A549 (cell line): ENCODE data around the gene CD180.

ENCODE experiments used
- RARB ChIP-seq: fragments of 250-450 bp; sonication (Bioruptor Pico); IDR thresholded peaks from 2 replicates; pipeline ENCODE4 v1.8.0; 2021; ENCODE audit warnings: mild to moderate bottlenecking, moderate library complexity
- TP53 ChIP-seq: fragments of 250-450 bp; sonication (Bioruptor Pico); IDR thresholded peaks from 2 replicates; pipeline ENCODE4 v1.5.0; 2021; ENCODE audit warnings: mild to moderate bottlenecking, moderate library complexity
- TF ChIP-seq, protein P1 (sequence below): fragments of >200 bp; sonication (Bioruptor Twin); formaldehyde crosslinking; IDR thresholded peaks from 3 replicates; pipeline ENCODE4 v1.5.1; 2016

DNA sequence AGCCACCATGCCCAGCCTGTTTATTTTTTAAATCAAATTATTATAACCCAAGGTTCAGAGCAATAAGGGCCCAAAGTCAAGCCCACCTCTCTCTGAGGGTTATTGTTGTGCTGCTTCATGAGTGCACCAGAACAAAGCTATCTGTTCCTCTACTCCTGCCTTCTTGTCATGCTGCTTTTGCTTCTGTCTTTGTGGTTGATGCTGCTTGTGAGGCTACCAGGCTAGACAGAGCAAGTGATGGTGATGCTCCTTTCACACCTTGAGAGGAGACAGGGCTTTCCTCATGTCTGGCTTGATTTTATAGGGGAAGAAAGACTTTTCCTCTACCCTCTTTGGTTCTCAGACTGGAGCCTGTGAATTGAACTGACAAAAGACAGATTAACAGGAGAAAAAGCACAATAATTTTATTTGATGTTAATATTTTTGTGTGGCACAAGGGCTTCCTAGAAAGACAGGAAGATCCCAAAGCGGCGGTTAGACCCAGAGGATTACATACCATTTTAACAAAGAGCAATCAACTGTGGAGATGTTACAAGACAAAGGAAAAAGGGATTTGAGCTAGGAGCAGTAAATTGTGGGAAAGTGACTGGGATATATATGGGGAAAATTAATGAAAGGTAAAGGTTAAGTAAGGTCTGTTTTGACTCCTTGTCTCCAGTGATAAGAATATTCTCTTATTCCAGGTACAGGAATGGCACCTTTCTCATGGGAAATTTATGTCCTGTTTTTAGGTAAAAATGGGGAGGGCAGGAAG is 4.4 kb upstream of the CD180 start:
- TF ChIP-seq TP53 (CRISPR knock-in tag), result no peak
- TF ChIP-seq, protein P1, sequence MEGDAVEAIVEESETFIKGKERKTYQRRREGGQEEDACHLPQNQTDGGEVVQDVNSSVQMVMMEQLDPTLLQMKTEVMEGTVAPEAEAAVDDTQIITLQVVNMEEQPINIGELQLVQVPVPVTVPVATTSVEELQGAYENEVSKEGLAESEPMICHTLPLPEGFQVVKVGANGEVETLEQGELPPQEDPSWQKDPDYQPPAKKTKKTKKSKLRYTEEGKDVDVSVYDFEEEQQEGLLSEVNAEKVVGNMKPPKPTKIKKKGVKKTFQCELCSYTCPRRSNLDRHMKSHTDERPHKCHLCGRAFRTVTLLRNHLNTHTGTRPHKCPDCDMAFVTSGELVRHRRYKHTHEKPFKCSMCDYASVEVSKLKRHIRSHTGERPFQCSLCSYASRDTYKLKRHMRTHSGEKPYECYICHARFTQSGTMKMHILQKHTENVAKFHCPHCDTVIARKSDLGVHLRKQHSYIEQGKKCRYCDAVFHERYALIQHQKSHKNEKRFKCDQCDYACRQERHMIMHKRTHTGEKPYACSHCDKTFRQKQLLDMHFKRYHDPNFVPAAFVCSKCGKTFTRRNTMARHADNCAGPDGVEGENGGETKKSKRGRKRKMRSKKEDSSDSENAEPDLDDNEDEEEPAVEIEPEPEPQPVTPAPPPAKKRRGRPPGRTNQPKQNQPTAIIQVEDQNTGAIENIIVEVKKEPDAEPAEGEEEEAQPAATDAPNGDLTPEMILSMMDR, result no peak
- no peak for TF ChIP-seq RARB (CRISPR knock-in tag)
